ENCODE results near the gene ABCC1. TPM values are rescaled to one million over a fixed set of nuclear protein-coding genes. Genes with fewer than 3 reads are reported as not detected.

The ABCC1 gene
- total and polyA plus RNA-seq, 2 of the 4 experiments (the other 2 are of a cell fraction), result 39.4 to 66.0 TPM

DNA sequence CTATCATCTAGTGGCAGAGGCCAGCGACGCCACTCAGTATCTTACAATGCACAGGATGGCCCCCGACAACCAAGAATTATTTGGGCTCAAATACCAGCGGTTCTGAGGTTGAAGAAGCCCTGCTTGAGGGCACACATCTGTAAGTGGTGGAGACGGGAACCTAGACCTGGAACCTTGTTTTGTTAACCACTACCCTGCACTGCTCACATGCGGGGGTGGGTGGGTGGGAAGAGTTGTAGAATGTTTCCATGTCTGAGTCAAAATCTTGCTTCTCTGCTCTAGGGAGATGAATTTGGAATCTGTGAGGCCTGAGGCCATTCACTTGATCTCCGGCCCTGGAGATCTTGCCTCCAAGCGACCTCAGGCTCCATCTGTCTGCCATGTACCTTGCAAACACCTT is 44.1 kb downstream of the ABCC1 start:
- H2BK20ac ChIP-seq (ENCODE audit: low read depth, low read length), result 0 out of 2 replicates have a peak overlapping the region, but pooled peaks have one; percentile 29
- no peak overlapping the region for H3K9ac ChIP-seq (ENCODE audit: low read depth, low read length)
- peak overlapping the region; percentile 26; the same call in 1 of the 2 replicates for H4K5ac ChIP-seq (ENCODE audit: low read depth, low read length)
- in situ Hi-C loops (cut with MboI; ENCODE audit: low sequenced_read_pairs) (no loop called here), intact Hi-C loops (cut with micrococcal nuclease) (no loop called here), dilution Hi-C loops (cut with HindIII; ENCODE audit: low sequenced_read_pairs, unreplicated experiment) (no loop called here)
- no peaks in the 10 kb centered on the region for H3K9me3 ChIP-seq (ENCODE audit: control insufficient read depth, insufficient read depth, low read length)
- H3K27me3 ChIP-seq (ENCODE audit: control insufficient read depth, insufficient read depth, low read length), result no peaks in the 10 kb centered on the region
- TF ChIP-seq, protein P1, sequence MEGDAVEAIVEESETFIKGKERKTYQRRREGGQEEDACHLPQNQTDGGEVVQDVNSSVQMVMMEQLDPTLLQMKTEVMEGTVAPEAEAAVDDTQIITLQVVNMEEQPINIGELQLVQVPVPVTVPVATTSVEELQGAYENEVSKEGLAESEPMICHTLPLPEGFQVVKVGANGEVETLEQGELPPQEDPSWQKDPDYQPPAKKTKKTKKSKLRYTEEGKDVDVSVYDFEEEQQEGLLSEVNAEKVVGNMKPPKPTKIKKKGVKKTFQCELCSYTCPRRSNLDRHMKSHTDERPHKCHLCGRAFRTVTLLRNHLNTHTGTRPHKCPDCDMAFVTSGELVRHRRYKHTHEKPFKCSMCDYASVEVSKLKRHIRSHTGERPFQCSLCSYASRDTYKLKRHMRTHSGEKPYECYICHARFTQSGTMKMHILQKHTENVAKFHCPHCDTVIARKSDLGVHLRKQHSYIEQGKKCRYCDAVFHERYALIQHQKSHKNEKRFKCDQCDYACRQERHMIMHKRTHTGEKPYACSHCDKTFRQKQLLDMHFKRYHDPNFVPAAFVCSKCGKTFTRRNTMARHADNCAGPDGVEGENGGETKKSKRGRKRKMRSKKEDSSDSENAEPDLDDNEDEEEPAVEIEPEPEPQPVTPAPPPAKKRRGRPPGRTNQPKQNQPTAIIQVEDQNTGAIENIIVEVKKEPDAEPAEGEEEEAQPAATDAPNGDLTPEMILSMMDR (conservative IDR thresholded peaks at IDR 0.05; ENCODE audit: low read depth, low read length), result no peak
- no peak for TF ChIP-seq RAD21 (IDR thresholded peaks at IDR 0.05; ENCODE audit: low read length)
- no peak for TF ChIP-seq MXI1 (IDR thresholded peaks at IDR 0.05; ENCODE audit: borderline replicate concordance, low read depth, low read length)
- TF ChIP-seq RCOR1 (IDR thresholded peaks at IDR 0.05; ENCODE audit: insufficient replicate concordance, low read length), result no peak
- TF ChIP-seq FOS (IDR thresholded peaks at IDR 0.05; ENCODE audit: low read depth, low read length), result no peak
- no peak for TF ChIP-seq CHD1 (IDR thresholded peaks at IDR 0.05; ENCODE audit: low read depth, low read length)
- no peak for TF ChIP-seq NFE2L2 (IDR thresholded peaks at IDR 0.05; ENCODE audit: low read depth, low read length)
- no peak for TF ChIP-seq SMC3 (IDR thresholded peaks at IDR 0.05; ENCODE audit: low read depth, low read length)
- TF ChIP-seq, protein P2, sequence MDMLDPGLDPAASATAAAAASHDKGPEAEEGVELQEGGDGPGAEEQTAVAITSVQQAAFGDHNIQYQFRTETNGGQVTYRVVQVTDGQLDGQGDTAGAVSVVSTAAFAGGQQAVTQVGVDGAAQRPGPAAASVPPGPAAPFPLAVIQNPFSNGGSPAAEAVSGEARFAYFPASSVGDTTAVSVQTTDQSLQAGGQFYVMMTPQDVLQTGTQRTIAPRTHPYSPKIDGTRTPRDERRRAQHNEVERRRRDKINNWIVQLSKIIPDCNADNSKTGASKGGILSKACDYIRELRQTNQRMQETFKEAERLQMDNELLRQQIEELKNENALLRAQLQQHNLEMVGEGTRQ (IDR thresholded peaks at IDR 0.05; ENCODE audit: low read depth, low read length), result no peak
- TF ChIP-seq, protein P3, sequence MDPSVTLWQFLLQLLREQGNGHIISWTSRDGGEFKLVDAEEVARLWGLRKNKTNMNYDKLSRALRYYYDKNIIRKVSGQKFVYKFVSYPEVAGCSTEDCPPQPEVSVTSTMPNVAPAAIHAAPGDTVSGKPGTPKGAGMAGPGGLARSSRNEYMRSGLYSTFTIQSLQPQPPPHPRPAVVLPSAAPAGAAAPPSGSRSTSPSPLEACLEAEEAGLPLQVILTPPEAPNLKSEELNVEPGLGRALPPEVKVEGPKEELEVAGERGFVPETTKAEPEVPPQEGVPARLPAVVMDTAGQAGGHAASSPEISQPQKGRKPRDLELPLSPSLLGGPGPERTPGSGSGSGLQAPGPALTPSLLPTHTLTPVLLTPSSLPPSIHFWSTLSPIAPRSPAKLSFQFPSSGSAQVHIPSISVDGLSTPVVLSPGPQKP (IDR thresholded peaks at IDR 0.05; ENCODE audit: borderline replicate concordance, low read depth, low read length), result no peak
- TF ChIP-seq MAZ (IDR thresholded peaks at IDR 0.05; ENCODE audit: borderline replicate concordance, low read depth, low read length), result no peak
- POLR2A ChIA-PET (ENCODE audit: unreplicated experiment), result no interaction called here
- peak overlapping the region; percentile 2 to 71; a peak in 3 of 4 replicates for H4K8ac ChIP-seq (ENCODE audit: low read depth in 2 of 2, low read length in 2 of 2)
- CTCF ChIA-PET, result no interaction called here
- peaks cover 37% of the 10 kb centered on the region for H3K36me3 ChIP-seq (ENCODE audit: control insufficient read depth, insufficient read depth, low read length)
- peak overlapping the region; percentile 45; the same call in 1 of the 2 replicates for H3K56ac ChIP-seq (ENCODE audit: extremely low read depth, insufficient read depth, low read length)
- no peak overlapping the region for H2AK9ac ChIP-seq (replicated peaks; ENCODE audit: low read depth, low read length, poor library complexity)
- 0 out of 3 replicates have a peak overlapping the region, but pooled peaks have one; percentile 22 for H2BK15ac ChIP-seq (ENCODE audit: low read depth, low read length)
- peaks cover 39% of the 10 kb centered on the region for H3K4me1 ChIP-seq (ENCODE audit: control insufficient read depth, insufficient read depth, low read length)
- H3K23ac ChIP-seq (ENCODE audit: low read depth, low read length), result no peak overlapping the region; the same call in 1 of the 2 replicates
- WGBS, 2 experiments (ENCODE audit: extremely low coverage in 2 of 2, insufficient read length in 1 of 2), result 80% methylated on average over 1 of the region's 8 CpGs; no CpG with 5 or more reads in 1 of the 2 experiments
- peak overlapping the region; percentile 99; the same call in 1 of the 2 replicates for H2BK120ac ChIP-seq (ENCODE audit: low read depth, low read length)
- BruUV-seq (replicated peaks), result no TSS peak
- H3K4ac ChIP-seq (ENCODE audit: low read depth, low read length), result peak overlapping the region; percentile 87
- ATAC-seq (ENCODE audit: low read depth) (no peak), DNase-seq (no peak)
- peaks cover 37% of the 10 kb centered on the region for H3K9me1 ChIP-seq (ENCODE audit: insufficient read depth, low read length)
- H3K79me1 ChIP-seq (ENCODE audit: low read depth in 1 of 2, low read length in 2 of 2), result peaks cover 10 to 88% of the 10 kb centered on the region in 2 experiments; a peak in 3 of 4 replicates
- H3K4me2 ChIP-seq (ENCODE audit: low read depth, low read length), result no peak overlapping the region
- H3K18ac ChIP-seq (ENCODE audit: low read depth, low read length), result no peak overlapping the region; the same call in 1 of the 2 replicates
- peak overlapping the region; percentile 63 for H2BK5ac ChIP-seq (ENCODE audit: low read depth, low read length, poor library complexity, severe bottlenecking)
- peak overlapping the region; percentile 74 for H2AK5ac ChIP-seq (ENCODE audit: low read depth, low read length)
- H4K91ac ChIP-seq (ENCODE audit: insufficient read depth, low read depth, low read length), result peak overlapping the region; percentile 54
- no peak overlapping the region for H3K4me3 ChIP-seq (ENCODE audit: insufficient read depth, low read depth, low read length)
- no peak overlapping the region for H2AFZ ChIP-seq (replicated peaks; ENCODE audit: low read length, poor library complexity)
- H3K14ac ChIP-seq (replicated peaks; ENCODE audit: low read depth, low read length), result peak overlapping the region; percentile 11; the same call in 1 of the 2 replicates
- H3K27ac ChIP-seq (ENCODE audit: insufficient read depth, low read length), result peak overlapping the region; percentile 79; the same call in 1 of the 2 replicates
- H4K20me1 ChIP-seq (ENCODE audit: insufficient read depth, low read length), result peaks cover 36% of the 10 kb centered on the region

Data from IMR-90 (cell line).